ENCODE results near the gene CNTNAP2.
"Not testable (repeated sequence)": the region's sequence is repeated elsewhere in the genome, so short reads cannot be mapped to it uniquely, and the experiment has no call there.

CNTNAP2 gene

GRCh38 chr7:148330124-148330818 is 2213.7 kb downstream of the CNTNAP2 start:
- no peak for TF ChIP-seq FOXM1 (IDR thresholded peaks at IDR 0.05; ENCODE audit: borderline replicate concordance)
- TF ChIP-seq CTBP1 (IDR thresholded peaks at IDR 0.05; ENCODE audit: borderline replicate concordance), result no peak
- TF ChIP-seq FOXA1 (IDR thresholded peaks at IDR 0.05), result no peak
- no peak for TF ChIP-seq NFRKB (IDR thresholded peaks at IDR 0.05)
- no peak for TF ChIP-seq ZNF384 (IDR thresholded peaks at IDR 0.05)
- TF ChIP-seq HDGF (IDR thresholded peaks at IDR 0.05; ENCODE audit: borderline replicate concordance), result no peak
- no peak for TF ChIP-seq BHLHE40 (IDR thresholded peaks at IDR 0.05; ENCODE audit: borderline replicate concordance)
- TF ChIP-seq LEF1 (IDR thresholded peaks at IDR 0.05; ENCODE audit: borderline replicate concordance), result no peak
- TF ChIP-seq FOXK2 (IDR thresholded peaks at IDR 0.05), result no peak
- no peak for TF ChIP-seq SUZ12 (IDR thresholded peaks at IDR 0.05)
- TF ChIP-seq L3MBTL2 (conservative IDR thresholded peaks at IDR 0.05), result no peak
- TF ChIP-seq SP1 (IDR thresholded peaks at IDR 0.05), result no peak
- TF ChIP-seq PKNOX1 (IDR thresholded peaks at IDR 0.05), result no peak
- no peak for DNase-seq (ENCODE audit: extremely low spot score)
- CTCF ChIA-PET, result no interaction called here
- POLR2A ChIA-PET, result no interaction called here

GRCh38 chr7:148330822-148331221 is 2214.2 kb downstream of the CNTNAP2 start:
- CTCF ChIA-PET, result no interaction called here
- TF ChIP-seq PKNOX1 (IDR thresholded peaks at IDR 0.05) (no peak), ELF4 (IDR thresholded peaks at IDR 0.05) (no peak), ARNT (IDR thresholded peaks at IDR 0.05) (no peak), L3MBTL2 (conservative IDR thresholded peaks at IDR 0.05) (no peak), FOXK2 (IDR thresholded peaks at IDR 0.05) (no peak), TARDBP (IDR thresholded peaks at IDR 0.05) (no peak)
- POLR2A ChIA-PET, result no interaction called here
- no peak for DNase-seq (ENCODE audit: extremely low spot score)

GRCh38 chr7:148331456-148331855 is 2214.9 kb downstream of the CNTNAP2 start:
- DNase-seq (ENCODE audit: extremely low spot score); CTCF ChIA-PET; POLR2A ChIA-PET: not testable (repeated sequence)

GRCh38 chr7:148332191-148333186 is 2215.9 kb downstream of the CNTNAP2 start:
- ChIA-PET POLR2A (no interaction called here), CTCF (interaction anchor here (0.6 kb wide), 1 partner anchor 149 kb away, joined by 3 read pairs; no protein-coding TSS in a partner anchor)
- no peak for TF ChIP-seq NFRKB (IDR thresholded peaks at IDR 0.05)
- no peak for TF ChIP-seq FOXA1 (IDR thresholded peaks at IDR 0.05)
- TF ChIP-seq PKNOX1 (IDR thresholded peaks at IDR 0.05), result no peak
- no peak for TF ChIP-seq FOXM1 (IDR thresholded peaks at IDR 0.05; ENCODE audit: borderline replicate concordance)
- no peak for TF ChIP-seq BHLHE40 (IDR thresholded peaks at IDR 0.05; ENCODE audit: borderline replicate concordance)
- TF ChIP-seq ZNF384 (IDR thresholded peaks at IDR 0.05), result no peak
- TF ChIP-seq L3MBTL2 (conservative IDR thresholded peaks at IDR 0.05), result no peak
- no peak for TF ChIP-seq FOXK2 (IDR thresholded peaks at IDR 0.05)
- TF ChIP-seq ARNT (IDR thresholded peaks at IDR 0.05), result no peak
- TF ChIP-seq SP1 (IDR thresholded peaks at IDR 0.05), result no peak
- TF ChIP-seq SUZ12 (IDR thresholded peaks at IDR 0.05), result no peak
- TF ChIP-seq LEF1 (IDR thresholded peaks at IDR 0.05; ENCODE audit: borderline replicate concordance), result no peak
- TF ChIP-seq HDGF (IDR thresholded peaks at IDR 0.05; ENCODE audit: borderline replicate concordance), result no peak
- TF ChIP-seq TARDBP (IDR thresholded peaks at IDR 0.05), result no peak
- no peak for TF ChIP-seq ELF4 (IDR thresholded peaks at IDR 0.05)
- no peak for TF ChIP-seq CTBP1 (IDR thresholded peaks at IDR 0.05; ENCODE audit: borderline replicate concordance)
- DNase-seq (ENCODE audit: extremely low spot score), result no peak

- POLR2A ChIA-PET, result interaction anchor here (0.9 to 1.5 kb wide), 2 partner anchors 13 to 21 kb away, joined by 3 read pairs; no protein-coding TSS in a partner anchor
- CTCF ChIA-PET, result interaction anchor here (1.6 kb wide), 1 partner anchor 9 kb away, joined by 7 read pairs; no protein-coding TSS in a partner anchor
- DNase-seq (ENCODE audit: extremely low spot score), result no peak
- TF ChIP-seq HDGF (IDR thresholded peaks at IDR 0.05; ENCODE audit: borderline replicate concordance) (no peak), LEF1 (IDR thresholded peaks at IDR 0.05; ENCODE audit: borderline replicate concordance) (no peak), NFRKB (IDR thresholded peaks at IDR 0.05) (no peak), ZNF384 (IDR thresholded peaks at IDR 0.05) (no peak), ARNT (IDR thresholded peaks at IDR 0.05) (no peak), L3MBTL2 (conservative IDR thresholded peaks at IDR 0.05) (no peak), FOXK2 (IDR thresholded peaks at IDR 0.05) (no peak), SP1 (IDR thresholded peaks at IDR 0.05) (no peak), PKNOX1 (IDR thresholded peaks at IDR 0.05) (no peak), SUZ12 (IDR thresholded peaks at IDR 0.05) (no peak), BHLHE40 (IDR thresholded peaks at IDR 0.05; ENCODE audit: borderline replicate concordance) (no peak), ELF4 (IDR thresholded peaks at IDR 0.05) (no peak), FOXA1 (IDR thresholded peaks at IDR 0.05) (no peak), CTBP1 (IDR thresholded peaks at IDR 0.05; ENCODE audit: borderline replicate concordance) (no peak), TARDBP (IDR thresholded peaks at IDR 0.05) (no peak), FOXM1 (IDR thresholded peaks at IDR 0.05; ENCODE audit: borderline replicate concordance) (no peak)
These were observed 2217.9 kb downstream of the CNTNAP2 start for GRCh38 chr7:148334441-148334956.
